Measurements from ENCODE around the gene BRIP1. TPM values are rescaled to one million over a fixed set of nuclear protein-coding genes. Genes with fewer than 3 reads are reported as not detected.

BRIP1 gene
- total RNA-seq, 1 donor from 2014 or later: 6.4 TPM

DNA sequence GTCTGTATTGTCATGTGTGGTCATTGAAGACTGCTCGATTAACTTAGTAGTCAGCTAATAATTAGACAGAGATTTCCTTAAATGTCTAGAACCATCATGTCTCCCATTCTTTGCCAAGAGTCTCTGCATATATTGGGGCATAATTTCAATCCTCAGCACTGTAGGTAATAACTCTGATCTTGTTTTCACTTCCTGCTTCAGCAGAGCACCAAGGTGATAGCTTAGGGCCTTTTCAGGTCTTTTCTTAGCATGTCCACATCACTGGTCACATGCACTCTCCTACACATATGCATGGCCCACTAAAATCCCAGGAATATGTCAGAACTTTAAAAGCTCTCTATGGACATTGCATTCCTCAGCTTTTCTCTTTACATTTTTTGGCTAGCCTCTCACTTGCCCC, 162.0 kb downstream of the BRIP1 start:
- Histone ChIP-seq H3K9ac (ENCODE audit: low read length) (no peak overlapping the region), H3K9me3 (ENCODE audit: insufficient read depth, low read depth, low read length) (peaks cover 3% of the 10 kb centered on the region), H3K4me2 (ENCODE audit: low read length) (no peak overlapping the region), H3K79me2 (ENCODE audit: insufficient read depth, low read length) (no peaks in the 10 kb centered on the region), H3K4me3 (ENCODE audit: insufficient read depth, low read depth, low read length) (no peak overlapping the region), H3K4me1 (ENCODE audit: insufficient read depth, low read length) (no peaks in the 10 kb centered on the region), H4K20me1 (ENCODE audit: insufficient read depth, low read length) (no peaks in the 10 kb centered on the region), H3K36me3 (ENCODE audit: insufficient read depth, low read length) (no peaks in the 10 kb centered on the region), H3K27ac (ENCODE audit: low read depth, low read length) (no peak overlapping the region), H3K27me3 (ENCODE audit: insufficient read depth, low read length) (no peaks in the 10 kb centered on the region), H2AFZ (ENCODE audit: low read depth, low read length) (no peak overlapping the region)
- no peaks in the 10 kb centered on the region for H3K4me1 Mint-ChIP-seq (ENCODE audit: low read depth, unreplicated experiment)
- DNase-seq (ENCODE audit: low read depth) (no peak), FAIRE-seq (no peak)
- no peak overlapping the region for H3K4me3 Mint-ChIP-seq (ENCODE audit: unreplicated experiment)
- H3K36me3 Mint-ChIP-seq (ENCODE audit: low read depth, unreplicated experiment): peaks cover 8% of the 10 kb centered on the region
- TF ChIP-seq, protein P1, sequence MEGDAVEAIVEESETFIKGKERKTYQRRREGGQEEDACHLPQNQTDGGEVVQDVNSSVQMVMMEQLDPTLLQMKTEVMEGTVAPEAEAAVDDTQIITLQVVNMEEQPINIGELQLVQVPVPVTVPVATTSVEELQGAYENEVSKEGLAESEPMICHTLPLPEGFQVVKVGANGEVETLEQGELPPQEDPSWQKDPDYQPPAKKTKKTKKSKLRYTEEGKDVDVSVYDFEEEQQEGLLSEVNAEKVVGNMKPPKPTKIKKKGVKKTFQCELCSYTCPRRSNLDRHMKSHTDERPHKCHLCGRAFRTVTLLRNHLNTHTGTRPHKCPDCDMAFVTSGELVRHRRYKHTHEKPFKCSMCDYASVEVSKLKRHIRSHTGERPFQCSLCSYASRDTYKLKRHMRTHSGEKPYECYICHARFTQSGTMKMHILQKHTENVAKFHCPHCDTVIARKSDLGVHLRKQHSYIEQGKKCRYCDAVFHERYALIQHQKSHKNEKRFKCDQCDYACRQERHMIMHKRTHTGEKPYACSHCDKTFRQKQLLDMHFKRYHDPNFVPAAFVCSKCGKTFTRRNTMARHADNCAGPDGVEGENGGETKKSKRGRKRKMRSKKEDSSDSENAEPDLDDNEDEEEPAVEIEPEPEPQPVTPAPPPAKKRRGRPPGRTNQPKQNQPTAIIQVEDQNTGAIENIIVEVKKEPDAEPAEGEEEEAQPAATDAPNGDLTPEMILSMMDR (IDR thresholded peaks at IDR 0.05; ENCODE audit: insufficient read depth, low read depth, low read length): no peak
- TF ChIP-seq EZH2 (IDR thresholded peaks at IDR 0.05; ENCODE audit: insufficient read depth, low read length): no peak
- H3K27me3 Mint-ChIP-seq (ENCODE audit: low read depth, unreplicated experiment): no peaks in the 10 kb centered on the region
- H3K27ac Mint-ChIP-seq (ENCODE audit: unreplicated experiment): no peak overlapping the region
- H3K9me3 Mint-ChIP-seq (ENCODE audit: unreplicated experiment): peaks cover 13% of the 10 kb centered on the region

DNA sequence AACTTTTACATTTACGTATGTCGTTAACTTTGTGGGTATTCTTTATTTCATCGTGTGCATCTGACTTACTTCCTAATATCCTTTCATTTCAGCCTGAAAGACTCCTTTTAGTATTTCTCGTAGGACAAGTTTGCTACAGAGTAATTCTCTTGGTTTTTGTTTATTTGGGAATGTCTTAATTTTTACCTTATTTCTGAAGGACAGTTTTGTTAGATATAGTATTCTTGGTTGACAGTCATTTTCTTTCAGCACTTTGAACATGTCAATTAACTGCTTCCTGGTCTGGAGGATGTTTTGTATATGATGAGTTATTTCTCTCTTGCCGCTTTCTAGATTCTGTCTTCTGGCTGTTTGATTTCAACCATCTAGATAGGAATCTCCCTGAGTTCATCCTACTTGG, 163.1 kb downstream of the BRIP1 start:
- Histone ChIP-seq H3K4me2 (ENCODE audit: low read length) (no peak overlapping the region), H3K4me1 (ENCODE audit: insufficient read depth, low read length) (no peaks in the 10 kb centered on the region), H3K9ac (ENCODE audit: low read length) (no peak overlapping the region), H3K27me3 (ENCODE audit: insufficient read depth, low read length) (no peaks in the 10 kb centered on the region), H3K4me3 (ENCODE audit: insufficient read depth, low read depth, low read length) (no peak overlapping the region), H3K79me2 (ENCODE audit: insufficient read depth, low read length) (no peaks in the 10 kb centered on the region), H3K36me3 (ENCODE audit: insufficient read depth, low read length) (no peaks in the 10 kb centered on the region), H4K20me1 (ENCODE audit: insufficient read depth, low read length) (no peaks in the 10 kb centered on the region), H2AFZ (ENCODE audit: low read depth, low read length) (no peak overlapping the region), H3K9me3 (ENCODE audit: insufficient read depth, low read depth, low read length) (peaks cover 3% of the 10 kb centered on the region), H3K27ac (ENCODE audit: low read depth, low read length) (no peak overlapping the region)
- Mint-ChIP-seq H3K27me3 (ENCODE audit: low read depth, unreplicated experiment) (no peaks in the 10 kb centered on the region), H3K36me3 (ENCODE audit: low read depth, unreplicated experiment) (peaks cover 8% of the 10 kb centered on the region), H3K9me3 (ENCODE audit: unreplicated experiment) (peaks cover 13% of the 10 kb centered on the region), H3K27ac (ENCODE audit: unreplicated experiment) (no peak overlapping the region), H3K4me3 (ENCODE audit: unreplicated experiment) (no peak overlapping the region), H3K4me1 (ENCODE audit: low read depth, unreplicated experiment) (no peaks in the 10 kb centered on the region)
- TF ChIP-seq, protein P1 (IDR thresholded peaks at IDR 0.05; ENCODE audit: insufficient read depth, low read depth, low read length): no peak
- TF ChIP-seq EZH2 (IDR thresholded peaks at IDR 0.05; ENCODE audit: insufficient read depth, low read length): no peak
- no peak for DNase-seq (ENCODE audit: low read depth)
- no peak for FAIRE-seq

DNA sequence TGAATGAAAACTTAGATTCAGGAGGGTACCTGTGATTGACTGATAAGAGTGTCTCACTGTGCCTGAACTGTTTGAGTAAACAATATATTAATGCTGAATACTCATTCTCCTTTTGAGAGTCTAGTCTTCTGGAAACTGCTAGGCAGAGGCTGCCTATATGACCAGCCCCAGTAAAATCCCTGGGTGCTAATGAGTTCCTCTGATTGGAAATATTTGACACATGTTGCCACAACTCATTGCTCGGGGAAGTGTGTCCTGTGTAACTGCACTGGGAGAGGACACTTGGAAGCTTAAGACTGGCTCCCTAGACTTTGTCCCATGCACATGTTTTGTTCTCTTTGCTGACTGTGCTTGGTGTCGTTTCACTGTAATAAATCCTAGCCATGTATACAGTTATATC, 163.6 kb downstream of the BRIP1 start:
- Histone ChIP-seq H3K27me3 (ENCODE audit: insufficient read depth, low read length) (no peaks in the 10 kb centered on the region), H3K4me1 (ENCODE audit: insufficient read depth, low read length) (no peaks in the 10 kb centered on the region), H3K79me2 (ENCODE audit: insufficient read depth, low read length) (no peaks in the 10 kb centered on the region), H3K36me3 (ENCODE audit: insufficient read depth, low read length) (no peaks in the 10 kb centered on the region), H3K4me2 (ENCODE audit: low read length) (no peak overlapping the region), H3K9ac (ENCODE audit: low read length) (no peak overlapping the region), H2AFZ (ENCODE audit: low read depth, low read length) (no peak overlapping the region), H3K27ac (ENCODE audit: low read depth, low read length) (no peak overlapping the region), H4K20me1 (ENCODE audit: insufficient read depth, low read length) (no peaks in the 10 kb centered on the region), H3K4me3 (ENCODE audit: insufficient read depth, low read depth, low read length) (no peak overlapping the region), H3K9me3 (ENCODE audit: insufficient read depth, low read depth, low read length) (peaks cover 3% of the 10 kb centered on the region)
- no peak for DNase-seq (ENCODE audit: low read depth)
- Mint-ChIP-seq H3K9me3 (ENCODE audit: unreplicated experiment) (peaks cover 13% of the 10 kb centered on the region), H3K36me3 (ENCODE audit: low read depth, unreplicated experiment) (peaks cover 8% of the 10 kb centered on the region), H3K27ac (ENCODE audit: unreplicated experiment) (no peak overlapping the region), H3K4me1 (ENCODE audit: low read depth, unreplicated experiment) (no peaks in the 10 kb centered on the region), H3K4me3 (ENCODE audit: unreplicated experiment) (no peak overlapping the region), H3K27me3 (ENCODE audit: low read depth, unreplicated experiment) (no peaks in the 10 kb centered on the region)
- FAIRE-seq: no peak
- TF ChIP-seq, protein P1 (IDR thresholded peaks at IDR 0.05; ENCODE audit: insufficient read depth, low read depth, low read length): no peak
- TF ChIP-seq EZH2 (IDR thresholded peaks at IDR 0.05; ENCODE audit: insufficient read depth, low read length): no peak
